ENCODE data around the gene OR52B6.

DNA sequence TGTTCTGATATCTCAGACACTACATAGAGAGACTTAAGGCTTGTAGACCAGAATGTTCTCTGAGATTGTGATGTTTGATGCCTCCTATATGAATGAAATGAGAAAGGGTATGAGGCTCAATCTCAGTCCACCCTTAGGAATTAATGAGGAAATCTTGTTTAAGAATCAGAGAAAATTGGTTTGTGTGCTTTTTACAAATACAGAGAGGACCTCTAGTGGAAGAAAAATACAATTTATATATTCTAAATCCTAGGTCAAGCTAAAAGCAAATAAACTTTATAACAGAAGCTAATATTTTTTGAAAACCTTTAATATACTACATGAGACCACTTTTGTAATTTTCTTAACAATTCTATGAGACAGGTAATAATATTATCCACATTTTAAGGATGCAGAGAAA, 27.3 kb upstream of the OR52B6 start:
- TF ChIP-seq EZH2 (IDR thresholded peaks at IDR 0.05; ENCODE audit: insufficient read depth, poor library complexity, severe bottlenecking) (no peak), EZH2phosphoT487 (IDR thresholded peaks at IDR 0.05; ENCODE audit: insufficient read depth, low read depth) (no peak)

Data from GM23248 (cell line).